Measurements from ENCODE around the gene CRIP1. TPM values are rescaled to one million over a fixed set of nuclear protein-coding genes. Genes with fewer than 3 reads are reported as not detected.

Gene CRIP1
- total and polyA plus RNA-seq, 10 of the 15 experiments (the other 5 are each of a cell fraction or from before 2014, with no cell fraction given): 66.8 to 259 (median 154) TPM

GRCh38 chr14:105531088-105531893 lies 44.6 kb downstream of the CRIP1 start:
- Histone ChIP-seq H3K4me2 (ENCODE audit: control insufficient read depth, insufficient read depth) (no peak overlapping the region), H3K4me3 (no peak overlapping the region), H3K27me3 (replicated peaks in 1 of 2; ENCODE audit: control insufficient read depth in 2 of 2, insufficient read depth in 2 of 2, low read length in 1 of 2) (peaks cover 5 to 7% of the 10 kb centered on the region in 2 experiments; a peak in 3 of 4 replicates), H3K9me3 (replicated peaks; ENCODE audit: control insufficient read depth, insufficient read depth, low read length) (no peaks in the 10 kb centered on the region), H2AFZ (ENCODE audit: control insufficient read depth, low read depth, low read length) (no peak overlapping the region), H4K20me1 (ENCODE audit: control insufficient read depth, insufficient read depth) (no peaks in the 10 kb centered on the region), H3K79me2 (ENCODE audit: control insufficient read depth, insufficient read depth, low read length) (no peaks in the 10 kb centered on the region), H3K36me3 (ENCODE audit: control insufficient read depth in 2 of 2, insufficient read depth in 2 of 2, low read length in 1 of 2) (no peaks in the 10 kb centered on the region), H3K27ac (ENCODE audit: control insufficient read depth, insufficient read depth) (no peak overlapping the region), H3K9ac (ENCODE audit: control insufficient read depth, insufficient read depth, low read length) (no peak overlapping the region), H3K4me1 (ENCODE audit: control insufficient read depth, insufficient read depth, low read length) (peaks cover 4% of the 10 kb centered on the region)
- no peak for DNase-seq (ENCODE audit: low read depth, low spot score)
- in situ Hi-C loops (cut with MboI) (loop anchor here (10.0 kb wide), 2 partner anchors 474 to 634 kb away; no protein-coding TSS in a partner anchor), intact Hi-C loops (cut with micrococcal nuclease; ENCODE audit: unreplicated experiment) (loop anchor here (10.0 kb wide), 2 partner anchors 644 to 884 kb away; no protein-coding TSS in a partner anchor)
- TF ChIP-seq SUZ12 (IDR thresholded peaks at IDR 0.05; ENCODE audit: unreplicated experiment) (no peak), TAF1 (IDR thresholded peaks at IDR 0.05; ENCODE audit: borderline replicate concordance, low read depth, low read length) (no peak)
- CTCF ChIA-PET: interaction anchor here (0.7 to 3.0 kb wide), 4 partner anchors 50 to 254 kb away, joined by 3 to 17 read pairs (median 10); no protein-coding TSS in a partner anchor
- FAIRE-seq: no peak
- ATAC-seq: no peak
- BruUV-seq (replicated peaks): no TSS peak
- SMC1A ChIA-PET (ENCODE audit: uncharacterized antibody, unreplicated experiment): interaction anchor here (1.4 kb wide), 1 partner anchor 160 kb away, joined by 6 read pairs; no protein-coding TSS in a partner anchor
- POLR2A ChIA-PET: interaction anchor here (0.6 kb wide), 1 partner anchor 511 kb away, joined by 3 read pairs; the partner anchor contains the start of gene CDCA4
- WGBS (ENCODE audit: insufficient coverage, insufficient replicate concordance, low lambda C conversion rate, missing lambda C conversion rate): 67% methylated on average over 23 of the region's 30 CpGs
- RAD21 ChIA-PET (ENCODE audit: unreplicated experiment): interaction anchor here (1.5 kb wide), 1 partner anchor 16 kb away, joined by 3 read pairs; no protein-coding TSS in a partner anchor

All from GM12878 (cell line).